Left forelimb (tissue), 1 donor: ENCODE measurements around the gene DENND1A.

Source experiments
- DNase-seq: peaks from one replicate; pipeline ENCODE4 v3.0.0-alpha.2; 2018; ENCODE audit warnings: low spot score

The DENND1A gene

GRCh38 chr9:123425261-123425821 is 504.6 kb downstream of the DENND1A start:
- peak; percentile 22 for DNase-seq

DNA sequence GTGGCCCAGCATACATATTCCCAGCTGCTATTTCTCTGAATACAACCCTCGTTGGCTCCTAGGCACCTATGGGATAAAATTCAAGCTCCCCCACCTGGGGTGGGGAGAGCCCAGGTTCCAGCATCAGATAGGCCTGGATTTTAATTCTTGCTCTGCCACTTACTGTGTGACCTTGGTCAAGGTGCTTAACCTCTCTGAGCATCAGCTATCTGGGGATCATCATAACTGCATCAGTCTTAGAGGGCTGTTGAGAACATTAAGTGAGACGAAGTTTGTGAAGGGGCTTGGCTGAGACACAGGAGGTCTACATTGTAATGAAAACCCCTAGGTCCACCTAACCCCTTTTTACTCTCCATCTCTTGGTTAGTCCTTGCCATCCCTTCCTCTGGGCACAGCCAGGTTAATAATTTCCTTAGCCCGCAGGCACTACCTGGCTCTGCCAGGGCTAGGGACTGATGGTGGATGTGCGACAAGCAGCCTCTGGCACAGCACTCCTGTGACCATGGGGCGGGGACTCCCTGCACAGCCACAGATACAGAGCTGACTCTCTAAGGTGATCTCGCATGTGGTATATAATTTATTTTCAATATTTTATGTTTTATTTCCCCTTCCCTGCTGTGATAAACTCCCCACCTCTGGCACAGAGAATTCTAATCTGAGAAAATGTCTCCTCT is 505.2 kb downstream of the DENND1A start:
- DNase-seq: peak; percentile 31

GRCh38 chr9:123424131-123424530 is 505.8 kb downstream of the DENND1A start:
- DNase-seq: no peak

DNA sequence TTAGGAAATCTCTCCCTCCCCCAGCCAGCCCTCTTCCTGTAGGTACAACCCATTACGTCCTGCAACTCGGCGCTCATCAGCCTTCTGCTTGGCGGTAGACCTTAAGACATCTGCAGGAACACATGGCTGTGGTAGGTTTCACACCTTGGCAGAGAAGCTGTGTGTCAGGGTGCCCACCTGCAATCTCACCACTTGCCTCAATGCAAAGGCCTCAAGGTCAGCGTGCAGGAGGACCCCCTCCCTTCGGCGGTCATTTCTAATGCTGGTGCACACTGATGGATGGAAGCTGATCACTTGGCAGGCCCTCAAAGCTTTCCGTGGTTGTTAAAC is 506.6 kb downstream of the DENND1A start:
- DNase-seq: peak; percentile 46

GRCh38 chr9:123422635-123423310 is 507.2 kb downstream of the DENND1A start:
- DNase-seq: peak; percentile 42

DNA sequence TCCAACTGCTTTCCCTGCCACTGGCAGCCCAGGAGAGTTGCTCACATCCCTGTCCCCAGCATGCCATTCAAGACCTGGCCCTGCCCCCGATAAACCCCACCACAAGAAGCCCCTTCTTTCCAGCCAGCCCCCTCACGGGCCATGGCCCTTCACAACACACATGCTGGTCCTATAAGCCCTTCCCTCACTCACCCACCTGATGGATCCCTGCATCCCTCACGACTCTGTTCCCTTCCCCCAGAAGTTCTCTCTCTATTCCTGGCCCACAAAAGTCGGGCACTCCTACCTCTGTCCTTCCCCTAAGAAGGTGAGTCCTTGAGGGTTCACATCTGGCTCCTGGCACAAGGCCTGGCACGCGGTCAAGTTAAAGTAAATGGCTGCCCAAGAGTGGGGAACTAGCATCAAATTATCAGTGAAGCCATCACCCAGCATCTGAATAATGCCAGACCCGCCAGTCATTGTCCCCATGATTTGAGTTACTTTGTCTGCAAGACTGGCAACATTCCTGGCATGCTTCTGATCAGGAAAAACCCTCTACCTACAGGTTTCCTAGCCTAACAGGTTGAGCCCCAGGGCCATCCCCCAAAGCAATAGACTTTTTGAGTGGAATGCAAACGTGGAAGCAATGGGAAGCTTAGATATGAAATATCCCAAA is 508.0 kb downstream of the DENND1A start:
- DNase-seq: peak; percentile 37

- peak; percentile 48 for DNase-seq
These were observed 508.7 kb downstream of the DENND1A start for GRCh38 chr9:123421186-123421585.

- peak; percentile 49 for DNase-seq
These were observed 509.3 kb downstream of the DENND1A start for GRCh38 chr9:123420592-123421111.

DNA sequence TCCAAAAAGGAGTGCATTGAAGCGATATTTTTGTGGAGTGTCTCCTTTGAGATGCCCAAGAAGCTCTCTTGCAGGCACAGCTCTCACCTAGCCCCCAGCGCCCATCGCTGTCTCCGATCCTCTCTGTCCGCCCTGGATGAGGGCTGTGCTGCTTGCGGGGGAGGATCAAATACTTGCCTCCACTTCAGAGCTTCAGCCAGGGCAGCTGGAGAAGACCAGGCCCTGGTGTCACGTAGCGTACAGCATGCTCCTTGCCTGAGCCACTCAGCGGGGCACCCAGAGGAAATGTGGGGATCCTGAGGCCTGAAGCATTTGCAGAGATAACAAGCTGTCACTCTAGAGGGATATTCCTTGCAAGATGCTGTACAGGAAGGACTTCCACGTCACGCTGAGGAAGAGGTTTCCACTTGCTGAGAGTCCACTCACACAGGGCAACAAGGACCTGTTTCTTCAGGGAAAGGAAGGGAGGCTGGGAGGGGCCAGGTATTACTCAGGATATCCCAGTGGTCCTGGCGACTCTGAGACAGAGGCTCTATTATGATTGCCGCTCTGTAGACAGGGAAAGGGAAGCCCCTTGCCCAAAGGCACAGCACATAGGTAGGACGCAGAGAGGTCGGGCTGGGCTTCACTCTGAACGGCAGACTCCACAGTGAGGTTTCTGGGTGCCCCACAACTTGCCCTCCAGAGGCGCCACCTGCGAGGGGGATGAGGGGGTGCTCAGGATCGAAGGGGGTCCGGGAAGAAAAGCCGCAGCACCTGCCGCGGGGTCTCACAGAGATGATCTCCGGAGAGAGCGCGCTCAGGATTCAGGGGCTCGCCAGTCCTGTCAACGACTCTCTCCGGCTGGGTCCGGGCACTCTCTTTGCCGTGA is 510.0 kb downstream of the DENND1A start:
- DNase-seq: peak; percentile 49

GRCh38 chr9:123419091-123419490 is 510.8 kb downstream of the DENND1A start:
- DNase-seq: no peak

GRCh38 chr9:123418506-123418905 is 511.4 kb downstream of the DENND1A start:
- DNase-seq: no peak

DNA sequence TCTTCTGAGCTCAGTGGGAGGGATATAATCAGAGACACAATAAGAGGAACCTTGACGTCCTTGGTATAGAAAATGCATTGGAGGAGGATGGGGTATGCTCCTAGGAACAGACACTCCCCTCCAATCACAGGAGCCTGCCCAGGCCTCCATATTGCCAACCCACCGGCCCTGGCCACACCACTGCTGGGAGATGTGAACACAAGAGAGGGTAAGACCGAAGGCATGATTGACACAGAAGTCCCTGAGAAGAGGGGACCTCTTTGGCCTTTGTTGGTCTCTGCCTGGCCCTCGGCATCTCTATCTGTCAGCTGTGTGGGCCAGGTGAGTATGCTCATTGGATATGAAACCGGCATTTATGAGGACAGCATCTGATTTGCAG is 511.9 kb downstream of the DENND1A start:
- DNase-seq: no peak

- DNase-seq: no peak
These were observed 512.5 kb downstream of the DENND1A start for GRCh38 chr9:123417289-123418051.

DNA sequence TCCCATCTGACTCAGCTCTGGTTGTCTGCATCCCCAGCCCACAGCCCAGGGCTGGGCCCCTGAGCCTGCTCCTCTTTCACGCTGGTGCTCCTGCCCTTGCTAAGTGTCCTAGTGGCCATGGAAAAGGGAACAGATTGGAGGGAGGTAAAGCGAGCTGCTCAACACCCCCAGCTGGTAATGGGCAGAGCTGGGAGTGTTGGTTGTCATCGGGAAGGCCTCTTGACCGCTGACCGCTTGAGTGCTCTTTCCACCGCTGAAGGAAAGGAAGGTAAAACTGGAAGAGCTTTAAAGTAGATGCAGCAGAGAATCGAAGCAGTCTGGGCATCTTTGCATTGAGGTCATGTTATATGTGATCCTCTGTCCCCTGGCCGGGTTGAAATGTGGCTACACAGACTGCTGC is 513.8 kb downstream of the DENND1A start:
- no peak for DNase-seq

- DNase-seq: no peak
These were observed 514.7 kb downstream of the DENND1A start for GRCh38 chr9:123414936-123415930.

GRCh38 chr9:123414204-123414603 is 515.7 kb downstream of the DENND1A start:
- no peak for DNase-seq

- no peak for DNase-seq
These were observed 517.6 kb downstream of the DENND1A start for GRCh38 chr9:123412171-123412820.

DNA sequence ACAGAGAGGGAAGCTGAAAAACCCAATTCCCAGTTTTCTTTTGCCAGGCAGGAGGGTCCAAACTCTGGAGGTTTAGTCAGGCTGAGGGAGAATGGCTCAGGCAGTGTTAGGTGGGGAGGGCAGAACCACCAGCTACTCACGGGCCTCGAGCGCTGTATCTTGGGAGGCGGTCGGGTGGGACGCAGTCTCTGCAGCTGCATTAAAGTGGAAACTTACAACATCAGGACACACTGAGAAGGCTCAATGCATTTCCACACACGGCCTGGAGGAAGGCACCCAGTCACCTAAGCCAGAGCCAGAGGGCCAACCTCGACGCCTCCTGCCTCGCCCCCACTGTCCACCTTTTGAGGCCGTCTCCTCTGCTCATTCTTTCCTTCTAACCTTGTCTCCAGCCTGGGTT is 518.3 kb downstream of the DENND1A start:
- no peak for DNase-seq

DNA sequence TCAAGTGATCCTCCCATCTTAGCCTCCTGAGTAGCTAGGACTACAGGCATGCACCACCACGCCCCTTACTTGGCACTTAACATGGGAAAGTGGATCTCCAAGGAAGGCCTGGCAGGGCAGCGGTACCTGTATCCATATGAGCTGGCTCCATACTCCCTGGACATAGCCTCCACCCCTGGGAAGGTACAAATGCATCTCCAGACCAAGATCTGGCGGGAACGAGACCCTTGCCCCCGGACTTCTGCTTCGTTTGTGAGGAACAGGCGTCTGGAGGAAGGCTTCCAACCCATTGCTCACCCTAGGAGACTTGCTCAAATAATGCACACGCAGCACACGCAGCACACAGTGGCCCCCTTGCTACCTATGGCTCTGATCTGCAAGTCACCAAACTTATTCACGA is 518.7 kb downstream of the DENND1A start:
- DNase-seq: no peak
